ENCODE measurements around the gene CCDC13. TPM values are rescaled to one million over a fixed set of nuclear protein-coding genes. Genes with fewer than 3 reads are reported as not detected.

The CCDC13 gene
- total RNA-seq, 1 donor from 2014 or later: not detected

GRCh38 chr3:42764115-42764514 is 8.9 kb downstream of the CCDC13 start:
- TF ChIP-seq EZH2phosphoT487 (IDR thresholded peaks at IDR 0.05) (no peak), CTCF (IDR thresholded peaks at IDR 0.05) (no peak), EZH2 (IDR thresholded peaks at IDR 0.05) (no peak)
- Histone ChIP-seq H3K9ac (no peak overlapping the region), H3K9me3 (ENCODE audit: low read depth) (no peaks in the 10 kb centered on the region), H3K79me2 (ENCODE audit: low read depth) (no peaks in the 10 kb centered on the region), H3K4me3 (no peak overlapping the region), H3F3A (ENCODE audit: low read depth) (no peaks in the 10 kb centered on the region), H3K27me3 (no peaks in the 10 kb centered on the region), H3K36me3 (no peaks in the 10 kb centered on the region), H3K27ac (no peak overlapping the region), H3K4me1 (no peaks in the 10 kb centered on the region), H2AFZ (replicated peaks) (no peak overlapping the region), H4K20me1 (ENCODE audit: low read depth) (no peaks in the 10 kb centered on the region), H3K4me2 (no peak overlapping the region)
- Mint-ChIP-seq H3K4me3 (no peak overlapping the region), H3K4me1 (no peaks in the 10 kb centered on the region), H3K27me3 (ENCODE audit: insufficient read depth, low read depth) (peaks cover 2% of the 10 kb centered on the region), H3K36me3 (no peaks in the 10 kb centered on the region), H3K9me3 (peaks cover 2% of the 10 kb centered on the region), H3K27ac (no peak overlapping the region)
- no peak for DNase-seq (ENCODE audit: low spot score)

- Mint-ChIP-seq H3K27me3 (ENCODE audit: insufficient read depth, low read depth) (peaks cover 2% of the 10 kb centered on the region), H3K9me3 (no peaks in the 10 kb centered on the region), H3K4me3 (no peak overlapping the region), H3K36me3 (no peaks in the 10 kb centered on the region), H3K27ac (no peak overlapping the region), H3K4me1 (no peaks in the 10 kb centered on the region)
- no peak overlapping the region for H3K9ac ChIP-seq
- no peaks in the 10 kb centered on the region for H3K36me3 ChIP-seq
- H4K20me1 ChIP-seq (ENCODE audit: low read depth): no peaks in the 10 kb centered on the region
- no peak for TF ChIP-seq CTCF (IDR thresholded peaks at IDR 0.05)
- no peak for TF ChIP-seq EZH2 (IDR thresholded peaks at IDR 0.05)
- TF ChIP-seq EZH2phosphoT487 (IDR thresholded peaks at IDR 0.05): no peak
- H3K4me1 ChIP-seq: no peaks in the 10 kb centered on the region
- H3K27me3 ChIP-seq: no peaks in the 10 kb centered on the region
- H3K9me3 ChIP-seq (ENCODE audit: low read depth): no peaks in the 10 kb centered on the region
- no peak overlapping the region for H3K27ac ChIP-seq
- H3K79me2 ChIP-seq (ENCODE audit: low read depth): no peaks in the 10 kb centered on the region
- H2AFZ ChIP-seq (replicated peaks): no peak overlapping the region
- no peaks in the 10 kb centered on the region for H3F3A ChIP-seq (ENCODE audit: low read depth)
- DNase-seq (ENCODE audit: low spot score): no peak
- no peak overlapping the region for H3K4me2 ChIP-seq
- no peak overlapping the region for H3K4me3 ChIP-seq
These were observed 10.0 kb downstream of the CCDC13 start for GRCh38 chr3:42763021-42763420.

GRCh38 chr3:42762046-42762724 is 10.9 kb downstream of the CCDC13 start:
- Mint-ChIP-seq H3K9me3 (no peaks in the 10 kb centered on the region), H3K4me1 (no peaks in the 10 kb centered on the region), H3K27ac (no peak overlapping the region), H3K27me3 (ENCODE audit: insufficient read depth, low read depth) (peaks cover 2% of the 10 kb centered on the region), H3K36me3 (no peaks in the 10 kb centered on the region), H3K4me3 (no peak overlapping the region)
- no peak for TF ChIP-seq EZH2 (IDR thresholded peaks at IDR 0.05)
- H3F3A ChIP-seq (ENCODE audit: low read depth): no peaks in the 10 kb centered on the region
- no peaks in the 10 kb centered on the region for H3K27me3 ChIP-seq
- H4K20me1 ChIP-seq (ENCODE audit: low read depth): no peaks in the 10 kb centered on the region
- H3K27ac ChIP-seq: no peak overlapping the region
- no peaks in the 10 kb centered on the region for H3K9me3 ChIP-seq (ENCODE audit: low read depth)
- no peak overlapping the region for H3K4me3 ChIP-seq
- H2AFZ ChIP-seq (replicated peaks): no peak overlapping the region
- H3K9ac ChIP-seq: no peak overlapping the region
- H3K36me3 ChIP-seq: no peaks in the 10 kb centered on the region
- no peak for DNase-seq (ENCODE audit: low spot score)
- H3K4me1 ChIP-seq: no peaks in the 10 kb centered on the region
- no peak overlapping the region for H3K4me2 ChIP-seq
- no peaks in the 10 kb centered on the region for H3K79me2 ChIP-seq (ENCODE audit: low read depth)

GRCh38 chr3:42758126-42758525 is 14.9 kb downstream of the CCDC13 start:
- Histone ChIP-seq H3K4me1 (peaks cover 4% of the 10 kb centered on the region), H3K4me3 (no peak overlapping the region), H3K27me3 (no peaks in the 10 kb centered on the region), H3K36me3 (no peaks in the 10 kb centered on the region), H3K4me2 (no peak overlapping the region), H2AFZ (replicated peaks) (no peak overlapping the region), H3K79me2 (ENCODE audit: low read depth) (no peaks in the 10 kb centered on the region), H3K27ac (no peak overlapping the region), H3F3A (ENCODE audit: low read depth) (no peaks in the 10 kb centered on the region), H3K9me3 (ENCODE audit: low read depth) (no peaks in the 10 kb centered on the region), H3K9ac (no peak overlapping the region), H4K20me1 (ENCODE audit: low read depth) (no peaks in the 10 kb centered on the region)
- DNase-seq (ENCODE audit: low spot score): no peak
- H3K27me3 Mint-ChIP-seq (ENCODE audit: insufficient read depth, low read depth): no peaks in the 10 kb centered on the region
- no peaks in the 10 kb centered on the region for H3K36me3 Mint-ChIP-seq
- no peaks in the 10 kb centered on the region for H3K9me3 Mint-ChIP-seq
- H3K4me3 Mint-ChIP-seq: no peak overlapping the region
- TF ChIP-seq EZH2phosphoT487 (IDR thresholded peaks at IDR 0.05) (no peak), EZH2 (IDR thresholded peaks at IDR 0.05) (no peak), CTCF (IDR thresholded peaks at IDR 0.05) (no peak)
- H3K27ac Mint-ChIP-seq: no peak overlapping the region
- no peaks in the 10 kb centered on the region for H3K4me1 Mint-ChIP-seq

Measured in neural progenitor cell (in vitro differentiated cells).